GM18517 (cell line): ENCODE data around the gene REG4.

Source experiments
- ATAC-seq: cut with Tn5 transposase; IDR thresholded peaks from one replicate; pipeline ENCODE4 v1.9.1; 2021; ENCODE audit warnings: mild to moderate bottlenecking, moderate library complexity; ENCODE audit not compliant: unreplicated experiment

Gene REG4

DNA sequence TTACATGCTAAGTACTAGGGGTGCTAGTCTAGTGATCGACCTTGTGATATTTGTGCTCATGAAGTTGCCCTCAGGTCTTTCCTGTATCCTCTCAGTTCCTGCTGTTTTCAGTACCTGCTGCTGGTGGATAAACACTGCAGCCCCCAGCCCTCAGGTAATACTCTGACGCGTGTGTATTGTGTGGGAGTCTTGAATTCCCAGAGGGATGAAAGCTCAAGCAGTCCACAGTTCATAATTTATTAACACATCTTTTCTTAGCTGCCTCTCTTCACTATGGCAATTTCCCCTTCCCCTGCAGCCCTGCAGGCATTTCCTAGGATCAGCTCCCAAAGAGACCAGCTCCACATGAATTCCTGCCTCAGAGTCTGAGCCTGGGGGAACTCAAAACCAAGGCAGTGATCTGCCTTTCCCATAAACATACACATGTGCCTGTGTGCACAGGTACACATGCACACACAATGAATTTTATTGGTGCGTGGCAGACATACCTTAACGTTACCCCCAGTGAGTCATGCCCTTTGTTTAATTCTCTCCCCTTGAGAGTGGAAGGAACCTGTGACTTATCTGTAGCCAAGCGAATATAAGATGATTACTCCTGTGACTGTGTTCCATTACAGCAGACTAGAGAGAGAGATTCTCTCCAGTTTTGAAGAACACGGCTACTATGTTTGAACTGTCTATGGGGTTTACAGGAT lies 28.5 kb downstream of the REG4 start:
- no peak for ATAC-seq

DNA sequence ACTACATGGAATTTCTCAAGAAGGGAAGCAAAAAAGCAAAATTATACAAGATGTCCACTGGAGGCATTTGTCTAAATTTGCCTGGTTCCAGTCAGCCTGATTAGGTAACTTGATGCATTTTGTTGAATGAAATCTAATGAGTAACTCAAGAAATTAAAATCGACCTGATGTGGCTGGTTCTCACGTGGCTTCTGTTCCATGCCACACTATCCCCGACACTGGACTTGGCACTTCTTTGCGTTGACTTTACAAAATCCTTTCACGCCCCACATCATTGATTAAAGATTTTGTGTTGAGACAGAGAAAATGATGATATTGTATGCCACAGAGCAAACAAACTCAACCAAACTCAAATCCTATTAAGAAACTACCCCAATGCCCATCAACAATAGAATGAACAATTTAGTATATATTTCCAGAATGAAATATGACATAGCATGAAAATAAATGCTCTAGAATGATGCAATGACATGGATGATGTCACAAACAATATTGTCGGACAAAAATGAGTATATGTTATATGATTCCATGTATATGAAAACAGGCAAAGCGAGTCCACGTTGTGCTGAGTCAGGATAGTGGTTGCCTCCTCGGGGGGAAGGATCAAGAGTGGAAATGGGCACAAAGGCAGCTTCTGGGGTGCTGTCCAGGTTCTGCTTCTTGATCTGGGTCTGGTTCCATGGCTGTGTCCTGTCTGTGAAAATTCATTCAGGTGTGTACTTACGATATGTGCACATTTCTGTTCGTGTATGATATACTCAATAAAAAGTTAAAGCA lies 29.6 kb downstream of the REG4 start:
- ATAC-seq, result no peak

DNA sequence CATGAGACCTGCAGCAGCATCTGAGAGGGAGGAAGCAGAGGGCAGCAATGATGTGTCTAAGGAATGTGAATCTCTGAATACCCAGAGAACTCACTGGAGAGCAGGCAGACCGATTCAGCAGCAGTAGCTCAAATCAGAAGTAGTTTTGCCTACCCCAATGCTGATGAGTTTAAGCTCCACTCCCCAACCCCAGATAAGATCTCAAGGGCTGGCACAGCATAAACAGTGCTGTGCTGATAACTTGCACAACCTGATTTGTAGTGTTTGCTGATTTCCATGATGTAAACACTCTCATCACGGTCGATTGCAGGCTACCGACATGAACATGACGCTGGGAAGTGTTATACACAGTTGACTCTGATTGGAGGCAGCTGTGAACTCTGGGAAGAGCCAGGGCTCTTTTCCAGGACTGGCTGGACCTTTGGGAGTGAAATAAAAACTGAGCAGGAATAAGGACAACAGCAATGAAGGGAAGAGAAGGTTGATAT lies 31.3 kb downstream of the REG4 start:
- ATAC-seq, result no peak

DNA sequence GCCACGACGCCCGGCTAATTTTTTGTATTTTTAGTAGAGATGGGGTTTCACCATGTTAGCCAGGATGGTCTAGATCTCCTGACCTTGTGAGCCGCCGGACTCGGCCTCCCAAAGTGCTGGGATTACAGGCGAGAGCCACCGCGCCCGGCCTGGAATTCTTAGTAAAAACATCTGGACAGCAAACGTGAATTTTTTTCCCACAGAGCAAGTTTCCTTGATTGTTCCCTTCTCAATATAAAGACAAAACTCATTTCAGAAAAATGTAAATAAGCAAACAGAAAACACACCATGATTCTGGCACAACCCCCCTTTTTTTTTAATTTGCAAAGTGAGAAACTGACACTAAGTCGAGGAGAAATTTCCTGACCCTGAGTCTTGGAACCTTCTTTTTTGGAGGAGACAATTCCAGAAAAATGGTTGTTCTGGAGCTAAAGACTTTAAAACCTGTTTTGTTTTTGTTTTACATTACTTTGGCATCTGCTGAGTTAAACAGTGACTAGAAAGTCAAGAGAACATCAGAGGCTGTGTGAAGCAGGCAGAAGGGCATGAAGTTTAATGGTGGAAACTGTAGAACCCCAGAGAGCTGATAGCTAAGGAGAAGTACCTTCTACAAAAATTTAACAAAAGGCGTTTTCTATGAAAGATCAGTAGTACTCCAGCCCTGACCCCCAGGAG lies 32.2 kb downstream of the REG4 start:
- no peak for ATAC-seq

DNA sequence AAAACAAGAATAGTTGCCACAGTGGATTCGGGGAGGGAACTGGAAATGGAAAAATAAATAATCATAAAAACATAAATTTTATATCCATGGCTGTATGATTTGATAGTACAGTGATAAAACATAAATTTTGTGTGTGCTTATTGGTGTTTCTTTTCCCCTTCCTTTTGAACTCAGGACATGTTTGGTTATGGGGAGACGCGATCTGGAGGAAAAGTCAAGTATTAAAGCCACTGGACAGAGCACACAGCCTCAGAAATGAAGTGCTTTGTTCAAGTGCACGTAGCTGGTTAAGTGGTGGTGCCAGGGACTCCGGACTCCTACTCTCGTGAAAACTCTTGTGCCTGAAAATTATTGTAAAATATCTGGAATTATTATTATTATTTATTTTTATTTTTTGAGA lies 32.9 kb downstream of the REG4 start:
- no peak for ATAC-seq

DNA sequence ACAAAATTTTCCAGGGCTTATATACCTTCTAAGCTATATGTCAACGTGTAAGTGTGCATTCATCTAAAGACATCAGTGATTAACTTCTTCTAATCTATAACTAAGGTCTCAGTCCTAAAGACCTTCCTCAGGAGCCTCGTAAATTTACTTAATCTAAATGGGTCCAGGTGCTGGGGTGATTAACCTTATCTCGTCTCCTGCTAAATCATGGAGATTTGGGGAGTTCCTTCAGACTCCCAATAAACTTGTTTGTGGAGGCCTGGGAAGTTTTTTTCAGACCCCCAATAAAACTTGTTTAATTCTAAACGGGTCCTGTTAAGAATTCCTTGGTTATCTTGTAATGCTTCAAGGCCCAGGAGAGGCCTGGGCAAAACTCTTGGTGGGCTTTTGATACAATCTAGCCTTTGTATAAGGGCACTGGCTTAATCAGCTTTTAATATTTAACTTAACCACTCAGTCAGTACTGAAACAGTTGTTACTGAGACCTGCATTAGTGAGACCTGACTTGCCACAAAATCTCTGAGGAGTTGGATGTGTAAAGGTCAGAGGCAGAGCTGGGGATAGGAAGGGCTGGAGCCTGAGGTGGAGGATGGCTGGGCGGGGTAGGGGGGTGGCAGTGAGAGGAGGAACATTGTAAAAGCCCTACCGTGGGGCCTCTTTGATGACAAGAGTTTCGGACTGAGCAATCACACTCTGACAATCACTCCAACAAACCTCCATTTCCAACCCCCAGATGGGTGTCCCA lies 36.3 kb downstream of the REG4 start:
- no peak for ATAC-seq

DNA sequence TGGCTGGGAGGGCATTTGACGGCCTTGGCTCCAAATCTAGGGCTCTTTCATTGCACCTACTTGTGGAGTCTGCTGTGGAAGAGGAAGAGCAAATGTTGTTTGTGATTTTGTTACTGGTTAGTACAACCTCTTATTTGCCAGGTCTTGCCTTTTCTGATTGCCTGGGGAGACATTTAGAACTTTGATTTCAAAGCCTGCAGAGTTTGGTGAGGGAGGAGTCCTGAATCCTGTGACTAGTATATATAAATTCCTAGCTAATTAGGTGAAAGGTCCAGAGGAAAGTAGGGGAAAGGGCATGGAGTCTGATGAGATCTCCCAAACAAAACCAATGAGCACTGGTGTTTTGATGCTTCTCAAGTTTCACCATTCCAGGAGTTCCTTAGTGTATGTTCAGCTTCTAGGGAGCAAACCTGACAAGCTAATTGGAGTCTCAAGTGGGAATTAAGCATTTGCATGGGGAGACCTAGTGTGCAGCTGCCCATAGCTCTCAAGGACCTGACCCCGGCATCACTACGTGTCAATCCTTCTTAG lies 37.5 kb downstream of the REG4 start:
- ATAC-seq, result no peak

DNA sequence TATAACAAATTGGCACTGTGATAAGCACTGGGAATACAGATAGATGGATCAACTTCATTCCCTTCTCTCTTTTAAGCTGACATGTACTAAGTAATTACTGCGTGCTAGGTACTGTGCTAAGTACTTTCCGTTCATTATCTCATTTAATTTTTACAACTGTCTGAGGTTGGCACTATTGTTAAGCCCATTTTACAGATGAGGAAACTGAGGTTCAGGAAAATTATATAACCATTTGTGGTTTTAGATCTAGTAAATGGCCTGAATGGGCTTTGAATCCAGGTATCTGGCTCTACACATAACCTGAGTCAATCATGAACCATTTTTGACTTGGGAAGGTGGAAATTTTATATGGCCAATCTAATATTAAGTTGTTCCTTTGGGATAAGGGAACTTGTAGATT lies 39.0 kb downstream of the REG4 start:
- ATAC-seq, result no peak

DNA sequence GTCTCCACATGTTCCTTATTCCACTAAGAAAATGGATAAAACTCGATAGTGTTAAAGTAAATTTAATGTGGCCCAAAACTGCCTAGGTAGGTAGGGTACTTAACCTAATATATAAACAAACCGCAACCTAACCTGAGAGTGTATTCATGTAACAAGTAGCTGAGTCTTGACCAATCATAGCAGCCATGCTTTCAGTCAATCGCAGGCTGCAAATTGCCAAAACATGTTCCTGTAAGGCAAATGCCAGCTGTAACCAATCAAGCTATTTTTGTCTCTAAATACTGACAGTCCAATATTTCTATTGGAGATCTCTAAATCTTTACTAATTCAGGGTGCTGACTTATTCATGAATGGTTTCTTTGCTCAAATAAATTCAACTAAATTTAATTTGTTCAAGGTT lies 39.5 kb downstream of the REG4 start:
- ATAC-seq, result no peak

DNA sequence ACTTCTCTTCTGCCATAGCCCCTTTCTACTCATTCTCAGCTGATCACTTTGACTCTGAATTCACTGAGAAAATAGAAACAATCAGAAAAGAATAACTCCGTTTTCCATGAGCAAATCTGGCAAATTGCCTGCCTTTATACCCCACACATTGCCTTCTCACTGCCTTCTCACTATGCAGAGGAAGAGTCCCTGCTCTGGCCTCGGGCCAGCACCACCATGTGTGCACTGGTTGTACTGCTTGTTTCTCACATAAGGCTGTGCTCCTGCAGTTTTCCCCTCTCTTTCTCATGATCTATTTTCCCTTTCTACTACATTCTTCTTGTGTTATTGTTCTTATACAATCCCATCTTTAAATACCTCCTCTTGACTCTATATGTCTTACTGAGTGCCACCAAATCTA lies 40.2 kb downstream of the REG4 start:
- no peak for ATAC-seq

DNA sequence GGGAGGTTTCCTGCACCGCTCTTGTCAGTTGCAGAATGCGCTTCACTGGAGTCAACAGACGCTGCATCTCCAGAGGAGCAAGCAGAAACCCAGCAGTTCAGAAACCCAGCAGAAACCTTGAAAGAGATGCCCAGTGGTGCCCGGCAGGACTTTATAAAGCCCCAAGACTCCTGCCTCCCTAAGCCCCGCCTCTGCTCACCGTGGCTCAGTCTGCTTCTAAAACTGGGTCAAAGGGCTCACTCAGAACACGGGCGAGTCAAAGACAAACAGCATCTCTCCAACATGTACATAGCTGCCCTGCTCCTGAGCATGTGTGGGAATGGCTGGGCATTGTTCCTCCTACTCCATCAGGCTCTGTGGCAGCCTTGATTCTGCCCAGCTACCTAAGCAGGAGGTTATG lies 42.5 kb downstream of the REG4 start, which contains the start of gene HMGCS2:
Gene HMGCS2 (minus strand): TSS at position 128 of the 400 bp plus-strand sequence. CDS start 61 bp downstream, at position 67.
- ATAC-seq, result no peak

DNA sequence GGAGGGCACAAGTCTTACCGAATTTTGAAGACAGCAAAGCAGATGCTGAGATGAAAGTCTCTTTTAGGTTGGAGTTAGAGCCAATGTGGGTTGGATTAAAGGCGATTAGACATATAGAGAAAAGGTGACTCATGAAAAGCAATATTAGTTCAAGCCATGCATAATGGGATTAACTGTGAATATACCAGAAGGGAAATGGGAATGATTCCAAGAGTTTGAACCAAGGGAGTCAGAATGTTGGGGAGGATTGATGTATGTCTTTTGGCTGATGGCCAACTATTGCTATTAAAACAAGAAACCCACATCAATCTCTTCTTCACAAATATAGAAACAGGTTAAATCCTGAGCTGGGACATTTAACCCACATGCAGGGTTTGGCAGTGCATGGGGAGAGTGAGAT lies 43.8 kb downstream of the REG4 start:
- ATAC-seq, result no peak

DNA sequence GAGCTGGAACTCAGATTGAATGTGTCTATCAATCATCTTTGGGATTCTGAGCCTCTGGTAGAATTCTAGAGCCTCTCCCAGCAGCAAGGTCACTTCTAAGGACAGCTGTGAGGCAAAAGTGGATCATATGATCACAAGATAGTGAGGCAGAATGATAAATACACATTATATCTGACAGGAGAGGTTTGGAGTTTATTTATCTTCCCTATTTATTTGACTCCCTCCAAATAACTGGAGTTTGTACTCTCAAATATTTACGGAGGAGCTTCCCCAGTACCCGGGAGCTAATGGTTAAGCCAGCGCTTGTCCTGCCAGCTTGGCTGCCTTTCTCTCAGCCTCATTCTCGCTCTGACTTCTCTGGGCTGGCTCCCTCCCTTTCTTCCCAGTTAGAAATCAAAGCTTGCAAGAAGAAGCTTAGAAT lies 44.9 kb downstream of the REG4 start:
- no peak for ATAC-seq

DNA sequence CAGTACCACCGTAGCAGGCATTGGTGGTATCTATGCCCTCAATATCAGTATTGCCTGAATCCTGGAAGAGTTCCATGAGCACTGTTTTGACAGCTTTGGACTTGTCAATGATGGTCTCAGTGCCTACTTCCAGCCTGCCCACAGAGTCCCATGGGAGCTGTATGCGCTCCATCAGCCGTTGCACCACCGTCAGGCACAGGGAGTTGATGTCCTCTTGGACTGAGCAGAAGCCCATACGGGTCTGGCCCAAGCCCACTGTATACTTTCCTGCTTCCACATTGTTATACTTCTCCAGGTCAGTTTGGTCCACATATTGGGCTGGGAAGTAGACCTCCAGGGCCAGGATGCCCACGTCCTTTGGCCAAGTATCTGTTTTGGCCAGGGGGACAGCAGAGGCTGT lies 47.0 kb downstream of the REG4 start:
- ATAC-seq, result no peak

DNA sequence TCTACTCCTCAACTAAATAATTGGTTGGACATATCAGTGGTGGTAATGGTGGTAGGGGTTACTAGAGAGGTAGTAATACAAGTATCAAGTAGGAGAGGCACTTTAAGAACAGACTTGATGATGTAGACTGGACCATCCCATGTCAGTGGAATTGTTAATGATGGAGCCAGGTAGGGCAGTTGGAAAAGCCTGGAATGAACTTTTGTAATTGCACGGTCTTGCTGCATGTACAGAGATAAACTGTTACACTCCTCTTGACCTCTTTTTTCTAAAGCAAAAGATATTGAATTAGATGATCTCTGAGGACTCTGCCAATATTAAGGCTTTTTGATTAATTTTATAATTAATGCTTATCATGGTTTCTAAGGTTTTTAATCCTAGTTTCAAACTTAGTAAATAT lies 48.3 kb downstream of the REG4 start:
- no peak for ATAC-seq

DNA sequence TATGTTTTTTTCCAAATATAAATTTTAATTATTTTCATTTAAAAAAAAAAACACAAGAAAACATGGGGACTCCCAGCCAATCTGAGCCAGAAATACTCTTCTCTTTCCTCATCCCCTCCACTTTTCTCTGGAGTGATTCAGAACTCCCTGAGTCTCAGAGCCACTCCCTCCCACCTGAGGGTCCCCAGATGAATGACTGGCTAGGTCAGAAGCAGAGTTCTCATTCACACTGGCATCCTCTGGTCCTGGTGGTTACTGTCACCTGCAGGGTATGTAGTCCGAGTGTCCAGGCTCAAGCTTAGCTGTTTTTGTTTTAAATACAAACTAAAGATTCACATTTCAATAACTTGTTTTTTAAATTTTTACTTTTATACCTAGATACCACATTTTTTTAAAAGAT lies 48.9 kb downstream of the REG4 start:
- ATAC-seq, result no peak

DNA sequence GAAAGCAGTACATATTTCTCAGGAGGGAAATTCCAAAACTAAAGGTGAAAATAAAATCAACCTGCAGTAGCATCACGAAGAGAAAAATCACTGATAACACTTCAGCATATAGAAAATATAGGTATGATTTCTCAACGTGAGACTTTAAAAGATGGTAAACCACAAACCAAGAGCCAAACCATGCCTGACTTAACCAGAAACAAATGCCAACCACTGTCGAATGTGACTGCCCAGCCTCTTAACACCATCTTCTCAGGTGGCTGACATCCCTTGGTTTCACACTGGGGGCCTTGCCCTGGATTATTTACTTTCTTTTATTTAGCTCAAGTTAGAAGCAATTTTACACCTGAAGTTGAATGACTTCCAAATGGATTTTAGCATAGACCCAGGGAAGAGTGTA lies 52.7 kb downstream of the REG4 start:
- ATAC-seq, result no peak

DNA sequence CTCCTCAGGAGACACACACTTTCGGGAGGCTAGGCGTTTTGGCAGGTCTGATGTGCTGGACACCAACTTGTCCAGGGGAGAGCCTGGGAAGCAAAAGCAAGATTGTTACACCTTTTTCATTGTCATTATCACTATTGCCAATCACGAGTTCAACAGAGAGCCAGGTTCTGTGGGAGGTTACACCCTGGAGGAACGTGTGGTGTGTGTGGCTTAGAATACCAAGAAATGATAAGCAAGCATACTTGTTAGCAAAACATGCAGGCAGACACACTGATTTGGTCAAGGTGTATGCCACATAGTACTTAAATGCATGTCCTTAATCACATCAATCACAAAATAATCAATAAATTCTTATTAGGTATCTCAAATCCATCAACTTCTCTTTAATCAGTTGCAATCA lies 58.7 kb downstream of the REG4 start:
- no peak for ATAC-seq

DNA sequence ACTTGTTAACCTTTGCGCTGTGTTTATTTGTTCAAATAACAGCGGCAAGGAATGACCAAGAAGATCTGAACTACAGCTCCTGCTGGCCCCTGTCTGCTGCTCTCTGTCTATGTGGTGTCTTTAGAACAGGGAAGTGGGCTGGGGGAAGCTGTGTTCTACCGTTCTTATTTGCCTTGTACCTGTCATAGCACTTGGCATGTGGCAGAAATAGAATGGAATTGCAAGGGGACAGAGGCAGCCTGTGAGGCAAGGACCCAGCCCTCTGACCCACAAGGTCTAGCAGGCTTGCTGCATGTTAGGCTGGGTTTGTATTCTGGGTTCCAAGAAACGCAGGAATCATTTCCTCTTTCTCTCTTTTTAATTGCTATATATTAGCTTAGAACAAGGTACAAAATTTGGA lies 63.2 kb downstream of the REG4 start:
- ATAC-seq, result no peak

DNA sequence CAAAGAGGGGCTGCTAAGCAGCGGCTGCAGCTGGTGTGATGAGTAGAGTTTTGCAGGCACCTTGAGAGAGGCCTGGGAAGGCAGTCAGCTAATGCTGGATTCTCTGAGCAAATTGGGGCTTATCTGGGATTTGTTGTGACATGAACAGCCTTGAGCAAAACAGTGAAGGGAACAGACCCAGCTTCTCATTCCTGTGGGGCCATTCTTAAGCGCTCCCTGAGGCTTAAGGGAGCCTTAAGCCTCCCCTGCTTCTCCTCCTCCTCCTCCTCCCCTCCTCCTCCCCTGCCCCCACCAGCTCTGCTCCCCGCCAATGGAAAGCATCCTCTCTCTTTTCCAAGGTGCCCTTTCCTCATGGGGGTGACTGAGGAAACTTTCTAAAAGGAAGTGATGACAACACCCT lies 63.8 kb downstream of the REG4 start:
- no peak for ATAC-seq

DNA sequence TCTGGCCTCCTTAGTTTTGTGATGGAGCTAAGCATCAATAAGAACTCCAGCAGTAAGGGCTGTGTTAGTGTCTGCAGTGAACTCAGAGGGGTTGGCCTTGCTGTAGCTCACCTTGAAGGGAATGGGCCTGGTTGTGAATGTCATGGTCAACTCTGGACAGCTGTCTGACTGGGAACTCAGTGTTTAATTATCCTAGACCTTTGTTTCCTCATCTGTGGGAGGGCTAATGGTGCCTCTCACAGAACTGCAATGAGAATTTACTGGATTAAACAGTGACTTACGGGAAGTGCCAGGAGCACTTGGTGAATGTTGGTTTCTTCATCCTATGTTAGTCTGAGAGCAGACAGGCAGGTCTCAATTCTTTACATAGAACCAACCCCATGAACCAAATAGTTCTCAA lies 66.2 kb downstream of the REG4 start:
- no peak for ATAC-seq
